NCI-H2196 (cell line): ENCODE data around the gene MYOT.

Source experiments
- DNase-seq: peaks from one replicate; lab custom pipeline; 2025; ENCODE audit not compliant: unreplicated experiment; lab: John Stamatoyannopoulos, UW

MYOT gene

GRCh38 chr5:137899493-137899892 is 31.8 kb downstream of the MYOT start:
- no peak for DNase-seq

- no peak for DNase-seq
Measured at GRCh38 chr5:137901011-137901817, 33.6 kb downstream of the MYOT start.

- DNase-seq: no peak
Measured at GRCh38 chr5:137902408-137903133, 34.9 kb downstream of the MYOT start.

GRCh38 chr5:137914758-137915157 is 47.1 kb downstream of the MYOT start:
- DNase-seq: no peak

DNA sequence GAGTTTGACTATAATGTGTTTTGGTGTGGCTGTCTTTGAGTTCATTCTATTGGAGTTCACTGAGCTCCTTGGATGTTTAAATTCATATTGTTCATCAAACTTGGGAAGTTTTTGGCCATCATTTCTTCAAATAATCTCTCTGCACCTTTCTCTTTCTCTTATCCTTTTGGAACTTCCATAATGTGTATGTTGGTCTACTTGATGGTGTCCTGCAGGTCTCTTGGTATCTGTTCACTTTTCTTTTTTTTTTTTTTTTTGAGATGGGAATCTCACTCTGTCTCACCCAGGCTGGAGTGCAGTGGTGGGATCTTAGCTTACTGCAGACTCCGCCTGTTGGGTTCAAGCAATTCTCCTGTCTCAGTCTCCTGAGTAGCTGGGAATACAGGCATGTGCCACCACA is 49.3 kb downstream of the MYOT start:
- no peak for DNase-seq

- DNase-seq: no peak
Measured at GRCh38 chr5:137921931-137922330, 54.3 kb downstream of the MYOT start.

GRCh38 chr5:137923856-137924255 is 56.2 kb downstream of the MYOT start:
- DNase-seq: no peak

- no peak for DNase-seq
Measured at GRCh38 chr5:137932800-137933199, 65.1 kb downstream of the MYOT start.

- no peak for DNase-seq
Measured at GRCh38 chr5:137933491-137933911, 65.8 kb downstream of the MYOT start.

GRCh38 chr5:137935190-137935589 is 67.5 kb downstream of the MYOT start:
- no peak for DNase-seq

GRCh38 chr5:137935694-137936093 is 68.0 kb downstream of the MYOT start:
- DNase-seq: no peak
